ENCODE measurements around the gene ZNF75A.

Gene ZNF75A

GRCh38 chr16:3348547-3349167 lies 43.4 kb downstream of the ZNF75A start:
- TF ChIP-seq POLR2A (IDR thresholded peaks at IDR 0.05; ENCODE audit: low read depth, low read length): no peak
- no peak for TF ChIP-seq TAF1 (IDR thresholded peaks at IDR 0.05; ENCODE audit: borderline replicate concordance, low read depth, low read length)
- TF ChIP-seq POLR2AphosphoS5 (IDR thresholded peaks at IDR 0.05; ENCODE audit: low read depth, low read length): no peak
- DNase-seq (ENCODE audit: insufficient read length) (no peak), FAIRE-seq (no peak)

DNA sequence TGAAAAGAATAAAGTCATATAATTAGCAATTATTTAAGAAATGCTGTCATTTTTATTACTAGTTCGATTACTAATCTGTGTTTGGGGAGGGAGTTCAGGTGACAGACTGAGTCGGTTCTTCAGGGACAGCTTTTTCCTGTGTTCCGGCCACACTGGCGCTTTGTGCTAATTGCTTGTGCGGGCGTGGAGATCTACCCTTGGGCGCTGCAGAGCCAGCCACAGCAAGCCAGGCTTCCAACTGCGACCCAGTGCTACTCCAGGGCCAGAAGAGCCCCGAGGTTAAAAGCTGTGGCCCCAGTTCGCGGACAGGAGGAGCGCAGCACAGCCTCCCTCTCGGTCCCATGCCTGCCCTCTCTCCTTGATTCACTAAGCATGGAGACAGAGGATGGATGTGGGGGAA lies 43.9 kb downstream of the ZNF75A start:
- TF ChIP-seq POLR2AphosphoS5 (IDR thresholded peaks at IDR 0.05; ENCODE audit: low read depth, low read length) (no peak), TAF1 (IDR thresholded peaks at IDR 0.05; ENCODE audit: borderline replicate concordance, low read depth, low read length) (no peak), POLR2A (IDR thresholded peaks at IDR 0.05; ENCODE audit: low read depth, low read length) (no peak)
- FAIRE-seq (no peak), DNase-seq (ENCODE audit: insufficient read length) (no peak)

DNA sequence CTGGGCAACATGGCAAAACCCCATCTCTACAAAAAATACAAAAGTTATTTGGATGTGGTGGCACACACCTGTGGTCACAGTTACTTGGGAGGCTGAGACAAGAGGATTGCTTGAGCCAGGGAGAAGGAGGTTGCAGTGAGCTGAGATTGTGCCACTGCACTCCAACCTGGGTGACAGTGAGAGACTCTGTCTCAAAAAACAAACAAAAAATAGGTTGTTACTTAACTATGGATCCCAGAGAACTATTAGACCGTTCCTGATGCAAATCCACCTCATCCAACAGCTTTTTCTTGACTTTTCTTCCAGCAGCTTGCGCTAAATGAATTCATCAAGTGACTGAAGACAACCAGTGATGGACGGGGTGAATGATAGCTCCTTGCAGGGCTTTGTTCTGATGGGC lies 50.3 kb downstream of the ZNF75A start, which contains the start of gene OR2C1:
TSS of gene OR2C1 (plus strand) at position 301 of the 400 bp plus-strand sequence. CDS start at position 353, 52 bp downstream.
- FAIRE-seq (no peak), DNase-seq (ENCODE audit: insufficient read length) (no peak)
- no peak for TF ChIP-seq POLR2AphosphoS5 (IDR thresholded peaks at IDR 0.05; ENCODE audit: low read depth, low read length)
- no peak for TF ChIP-seq TAF1 (IDR thresholded peaks at IDR 0.05; ENCODE audit: borderline replicate concordance, low read depth, low read length)
- no peak for TF ChIP-seq POLR2A (IDR thresholded peaks at IDR 0.05; ENCODE audit: low read depth, low read length)

DNA sequence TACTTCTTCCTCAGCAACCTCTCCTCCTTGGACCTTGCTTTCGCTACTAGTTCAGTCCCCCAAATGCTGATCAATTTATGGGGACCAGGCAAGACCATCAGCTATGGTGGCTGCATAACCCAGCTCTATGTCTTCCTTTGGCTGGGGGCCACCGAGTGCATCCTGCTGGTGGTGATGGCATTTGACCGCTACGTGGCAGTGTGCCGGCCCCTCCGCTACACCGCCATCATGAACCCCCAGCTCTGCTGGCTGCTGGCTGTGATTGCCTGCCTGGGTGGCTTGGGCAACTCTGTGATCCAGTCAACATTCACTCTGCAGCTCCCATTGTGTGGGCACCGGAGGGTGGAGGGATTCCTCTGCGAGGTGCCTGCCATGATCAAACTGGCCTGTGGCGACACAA lies 50.8 kb downstream of the ZNF75A start:
- DNase-seq (ENCODE audit: insufficient read length): no peak
- FAIRE-seq: no peak
- no peak for TF ChIP-seq TAF1 (IDR thresholded peaks at IDR 0.05; ENCODE audit: borderline replicate concordance, low read depth, low read length)
- no peak for TF ChIP-seq POLR2A (IDR thresholded peaks at IDR 0.05; ENCODE audit: low read depth, low read length)
- no peak for TF ChIP-seq POLR2AphosphoS5 (IDR thresholded peaks at IDR 0.05; ENCODE audit: low read depth, low read length)

DNA sequence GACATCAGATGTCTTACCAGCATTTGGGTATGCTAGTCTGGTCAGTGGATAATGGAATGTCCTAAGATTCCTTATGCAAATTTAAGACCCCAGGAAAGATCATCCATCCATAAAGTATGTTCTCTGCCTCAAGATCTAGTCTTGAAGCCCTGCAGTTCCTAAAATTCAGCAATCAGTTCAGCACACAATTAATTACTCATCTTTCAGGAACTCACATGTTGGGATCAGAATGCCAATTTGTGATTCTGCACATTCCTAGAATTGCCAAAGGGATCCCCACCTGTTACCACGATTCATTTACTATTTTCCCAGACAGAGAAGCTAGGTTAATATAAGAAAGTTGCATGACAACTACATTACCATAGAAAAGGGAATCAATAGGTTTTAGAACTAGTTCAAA lies 53.6 kb downstream of the ZNF75A start:
- TF ChIP-seq TAF1 (IDR thresholded peaks at IDR 0.05; ENCODE audit: borderline replicate concordance, low read depth, low read length): no peak
- no peak for FAIRE-seq

GRCh38 chr16:3362931-3363330 lies 57.6 kb downstream of the ZNF75A start:
- no peak for FAIRE-seq
- no peak for TF ChIP-seq TAF1 (IDR thresholded peaks at IDR 0.05; ENCODE audit: borderline replicate concordance, low read depth, low read length)
- TF ChIP-seq POLR2AphosphoS5 (IDR thresholded peaks at IDR 0.05; ENCODE audit: low read depth, low read length): no peak
- no peak for TF ChIP-seq POLR2A (IDR thresholded peaks at IDR 0.05; ENCODE audit: low read depth, low read length)
- no peak for DNase-seq (ENCODE audit: insufficient read length)

More for the DNA sequence above, 53.6 kb downstream of the ZNF75A start:
- no peak for DNase-seq (ENCODE audit: insufficient read length)

DNA sequence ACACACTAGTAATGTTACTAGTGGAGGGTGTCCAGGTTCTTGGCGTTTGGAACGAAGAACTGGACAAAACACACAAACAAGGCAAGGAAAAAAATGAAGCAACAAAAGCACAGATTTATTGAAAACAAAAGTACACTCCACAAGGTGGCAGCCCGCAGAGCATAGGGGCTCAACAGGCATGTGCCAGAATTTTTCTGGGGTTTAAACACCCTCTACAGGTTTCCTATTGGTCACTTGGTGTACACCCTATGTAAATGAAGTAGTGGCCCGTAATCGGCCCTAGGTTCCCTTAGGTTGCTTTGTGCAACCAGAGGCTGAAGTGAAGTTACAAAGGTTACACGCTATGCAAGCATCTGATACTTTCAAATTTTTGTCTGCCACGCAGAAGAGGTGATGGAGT lies 58.5 kb downstream of the ZNF75A start:
- DNase-seq (ENCODE audit: insufficient read length) (no peak), FAIRE-seq (no peak)
- TF ChIP-seq POLR2AphosphoS5 (IDR thresholded peaks at IDR 0.05; ENCODE audit: low read depth, low read length) (no peak), POLR2A (IDR thresholded peaks at IDR 0.05; ENCODE audit: low read depth, low read length) (no peak), TAF1 (IDR thresholded peaks at IDR 0.05; ENCODE audit: borderline replicate concordance, low read depth, low read length) (no peak)

DNA sequence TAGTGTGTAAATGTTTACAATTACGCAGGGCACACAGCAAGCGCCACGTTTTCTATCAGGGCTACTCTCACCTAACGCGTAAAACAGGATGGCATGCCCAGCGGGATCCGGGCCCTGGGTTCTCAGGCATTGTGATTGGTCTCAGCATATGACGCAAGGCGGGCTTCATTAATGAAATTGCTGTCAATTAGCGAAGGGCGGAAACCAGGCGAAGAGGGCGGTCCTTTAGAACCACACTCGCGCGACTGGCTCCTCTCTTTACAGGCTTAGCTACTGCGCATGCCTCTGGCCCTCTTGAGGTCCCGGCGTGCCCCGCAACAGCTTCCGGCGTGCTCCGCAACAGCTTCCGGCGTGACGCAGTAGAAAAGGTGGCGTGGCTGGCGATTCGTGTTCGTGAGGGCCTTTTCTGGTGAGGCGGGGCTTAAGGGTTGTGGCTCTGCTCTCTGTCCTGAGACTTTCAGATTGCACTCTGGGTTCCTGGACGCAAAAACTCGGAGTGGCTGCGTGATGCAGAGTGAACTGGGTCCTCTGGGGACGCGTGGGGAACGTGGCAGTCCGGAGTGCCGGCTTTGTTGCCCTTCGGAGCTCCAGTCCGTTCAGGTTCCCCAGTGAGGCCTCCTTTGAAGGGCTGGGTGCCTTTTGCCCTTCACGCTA lies 59.6 kb downstream of the ZNF75A start:
- DNase-seq (ENCODE audit: insufficient read length) (peak; percentile 38), FAIRE-seq (peak; percentile 73)
- TF ChIP-seq POLR2A (IDR thresholded peaks at IDR 0.05; ENCODE audit: low read depth, low read length) (no peak), TAF1 (IDR thresholded peaks at IDR 0.05; ENCODE audit: borderline replicate concordance, low read depth, low read length) (no peak), POLR2AphosphoS5 (IDR thresholded peaks at IDR 0.05; ENCODE audit: low read depth, low read length) (no peak)

Data from GM12892 (cell line).